ENCODE results near the gene TUB. TPM values are rescaled to one million over a fixed set of nuclear protein-coding genes. Genes with fewer than 3 reads are reported as not detected.

TUB gene
- total and polyA plus RNA-seq, 5 donors from 2014 or later = 0.02 to 0.28 (median 0.27) TPM; not detected in 2

Other genes with a start within 250 kb of the TUB start
- gene OR10A6, start 149.9 kb upstream of the TUB start, total RNA-seq = not detected
- not detected for gene OR10A6, start 149.9 kb upstream of the TUB start, polyA plus RNA-seq
- not detected for gene OR10A3, start 139.5 kb upstream of the TUB start, total RNA-seq
- not detected for gene OR10A3, start 139.5 kb upstream of the TUB start, polyA plus RNA-seq
- gene NLRP10, start 115.8 kb upstream of the TUB start, total RNA-seq = not detected
- not detected for gene NLRP10, start 115.8 kb upstream of the TUB start, polyA plus RNA-seq
- gene EIF3F, start 93.9 kb upstream of the TUB start, total RNA-seq = 331 TPM
- gene EIF3F, start 93.9 kb upstream of the TUB start, polyA plus RNA-seq = 100 to 1,000 TPM; 393 to 507 (median 480) TPM
- 23.8 TPM for gene RIC3, start 87.8 kb downstream of the TUB start, total RNA-seq
- gene RIC3, start 87.8 kb downstream of the TUB start, polyA plus RNA-seq = 1 to 10 TPM; 1.5 to 4.7 (median 2.5) TPM
- not detected for gene LMO1, start 182.7 kb downstream of the TUB start, total RNA-seq
- under 1 TPM in 1 of 4 donors, not detected in 3; 0.24 TPM for gene LMO1, start 182.7 kb downstream of the TUB start, polyA plus RNA-seq

Data from CD4-positive, CD25-positive, alpha-beta regulatory T cell (primary cell).